Measurements from ENCODE around the gene COL9A2.

Gene COL9A2

DNA sequence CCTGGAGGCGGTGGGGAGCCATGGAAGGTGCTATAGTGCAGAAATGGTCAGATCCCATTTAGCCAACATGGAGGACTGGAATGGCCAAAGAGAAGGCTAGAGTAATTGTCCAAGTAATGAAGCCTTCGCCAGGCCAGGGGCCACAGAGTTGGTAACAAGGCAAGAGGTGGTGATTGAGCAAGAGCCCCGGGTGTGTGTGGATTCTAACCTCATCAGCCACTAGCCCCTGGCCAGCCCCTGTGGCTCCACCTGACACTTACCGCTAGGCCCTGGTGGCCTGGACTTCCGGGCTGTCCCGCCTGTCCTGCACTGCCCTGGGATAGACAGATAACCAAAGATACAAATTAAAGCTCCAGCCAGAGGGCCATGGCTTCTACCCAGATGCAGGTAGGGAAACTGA lies 9.9 kb downstream of the COL9A2 start:
- ATAC-seq, result no peak
- TF ChIP-seq ZNF565 (CRISPR knock-in tag; conservative IDR thresholded peaks at IDR 0.05; ENCODE audit: low read depth) (no peak), OSR1 (CRISPR knock-in tag; IDR thresholded peaks at IDR 0.05) (no peak), CSDC2 (CRISPR knock-in tag; IDR thresholded peaks at IDR 0.05) (no peak), PATZ1 (CRISPR knock-in tag; IDR thresholded peaks at IDR 0.05; ENCODE audit: borderline replicate concordance) (no peak), ISL1 (CRISPR knock-in tag; IDR thresholded peaks at IDR 0.05) (no peak), TCF4 (CRISPR knock-in tag; IDR thresholded peaks at IDR 0.05; ENCODE audit: borderline replicate concordance) (no peak), ZFP3 (CRISPR knock-in tag; IDR thresholded peaks at IDR 0.05) (no peak), ESRRG (CRISPR knock-in tag; IDR thresholded peaks at IDR 0.05) (no peak), CREB5 (CRISPR knock-in tag; IDR thresholded peaks at IDR 0.05; ENCODE audit: low read depth) (no peak)
- TF ChIP-seq, protein P1, sequence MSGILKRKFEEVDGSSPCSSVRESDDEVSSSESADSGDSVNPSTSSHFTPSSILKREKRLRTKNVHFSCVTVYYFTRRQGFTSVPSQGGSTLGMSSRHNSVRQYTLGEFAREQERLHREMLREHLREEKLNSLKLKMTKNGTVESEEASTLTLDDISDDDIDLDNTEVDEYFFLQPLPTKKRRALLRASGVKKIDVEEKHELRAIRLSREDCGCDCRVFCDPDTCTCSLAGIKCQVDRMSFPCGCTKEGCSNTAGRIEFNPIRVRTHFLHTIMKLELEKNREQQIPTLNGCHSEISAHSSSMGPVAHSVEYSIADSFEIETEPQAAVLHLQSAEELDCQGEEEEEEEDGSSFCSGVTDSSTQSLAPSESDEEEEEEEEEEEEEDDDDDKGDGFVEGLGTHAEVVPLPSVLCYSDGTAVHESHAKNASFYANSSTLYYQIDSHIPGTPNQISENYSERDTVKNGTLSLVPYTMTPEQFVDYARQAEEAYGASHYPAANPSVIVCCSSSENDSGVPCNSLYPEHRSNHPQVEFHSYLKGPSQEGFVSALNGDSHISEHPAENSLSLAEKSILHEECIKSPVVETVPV (CRISPR knock-in tag; IDR thresholded peaks at IDR 0.05), result no peak
- TF ChIP-seq, protein P2, sequence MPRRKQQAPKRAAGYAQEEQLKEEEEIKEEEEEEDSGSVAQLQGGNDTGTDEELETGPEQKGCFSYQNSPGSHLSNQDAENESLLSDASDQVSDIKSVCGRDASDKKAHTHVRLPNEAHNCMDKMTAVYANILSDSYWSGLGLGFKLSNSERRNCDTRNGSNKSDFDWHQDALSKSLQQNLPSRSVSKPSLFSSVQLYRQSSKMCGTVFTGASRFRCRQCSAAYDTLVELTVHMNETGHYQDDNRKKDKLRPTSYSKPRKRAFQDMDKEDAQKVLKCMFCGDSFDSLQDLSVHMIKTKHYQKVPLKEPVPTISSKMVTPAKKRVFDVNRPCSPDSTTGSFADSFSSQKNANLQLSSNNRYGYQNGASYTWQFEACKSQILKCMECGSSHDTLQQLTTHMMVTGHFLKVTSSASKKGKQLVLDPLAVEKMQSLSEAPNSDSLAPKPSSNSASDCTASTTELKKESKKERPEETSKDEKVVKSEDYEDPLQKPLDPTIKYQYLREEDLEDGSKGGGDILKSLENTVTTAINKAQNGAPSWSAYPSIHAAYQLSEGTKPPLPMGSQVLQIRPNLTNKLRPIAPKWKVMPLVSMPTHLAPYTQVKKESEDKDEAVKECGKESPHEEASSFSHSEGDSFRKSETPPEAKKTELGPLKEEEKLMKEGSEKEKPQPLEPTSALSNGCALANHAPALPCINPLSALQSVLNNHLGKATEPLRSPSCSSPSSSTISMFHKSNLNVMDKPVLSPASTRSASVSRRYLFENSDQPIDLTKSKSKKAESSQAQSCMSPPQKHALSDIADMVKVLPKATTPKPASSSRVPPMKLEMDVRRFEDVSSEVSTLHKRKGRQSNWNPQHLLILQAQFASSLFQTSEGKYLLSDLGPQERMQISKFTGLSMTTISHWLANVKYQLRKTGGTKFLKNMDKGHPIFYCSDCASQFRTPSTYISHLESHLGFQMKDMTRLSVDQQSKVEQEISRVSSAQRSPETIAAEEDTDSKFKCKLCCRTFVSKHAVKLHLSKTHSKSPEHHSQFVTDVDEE (CRISPR knock-in tag; IDR thresholded peaks at IDR 0.05), result no peak

- no peak for ATAC-seq
- TF ChIP-seq ZC3H10 (CRISPR knock-in tag; IDR thresholded peaks at IDR 0.05), result no peak
- TF ChIP-seq TOX (CRISPR knock-in tag; IDR thresholded peaks at IDR 0.05; ENCODE audit: borderline replicate concordance), result no peak
- no peak for TF ChIP-seq ZFP30 (CRISPR knock-in tag; IDR thresholded peaks at IDR 0.05)
- TF ChIP-seq, protein P1 (CRISPR knock-in tag; IDR thresholded peaks at IDR 0.05), result no peak
- no peak for TF ChIP-seq POU6F1 (CRISPR knock-in tag; IDR thresholded peaks at IDR 0.05; ENCODE audit: borderline replicate concordance, low read depth)
- TF ChIP-seq ZNF8 (CRISPR knock-in tag; IDR thresholded peaks at IDR 0.05), result no peak
- TF ChIP-seq GLIS3 (CRISPR knock-in tag; IDR thresholded peaks at IDR 0.05), result no peak
- TF ChIP-seq ISL1 (CRISPR knock-in tag; IDR thresholded peaks at IDR 0.05), result no peak
- no peak for TF ChIP-seq ZFP3 (CRISPR knock-in tag; IDR thresholded peaks at IDR 0.05)
- TF ChIP-seq SNAI2 (CRISPR knock-in tag; IDR thresholded peaks at IDR 0.05), result no peak
- no peak for TF ChIP-seq TCF4 (CRISPR knock-in tag; IDR thresholded peaks at IDR 0.05; ENCODE audit: borderline replicate concordance)
- TF ChIP-seq PPARA (CRISPR knock-in tag; IDR thresholded peaks at IDR 0.05; ENCODE audit: borderline replicate concordance), result no peak
- TF ChIP-seq, protein P2 (CRISPR knock-in tag; IDR thresholded peaks at IDR 0.05), result no peak
- TF ChIP-seq ARNTL (CRISPR knock-in tag; IDR thresholded peaks at IDR 0.05; ENCODE audit: borderline replicate concordance, low read depth), result no peak
These were observed 10.8 kb downstream of the COL9A2 start for GRCh38 chr1:40306296-40306695.

Measured in SK-N-SH treated with all-trans-retinoic acid at 6 μM for 48 hours (cell line).